ENCODE results near the gene LRP2. TPM values are rescaled to one million over a fixed set of nuclear protein-coding genes. Genes with fewer than 3 reads are reported as not detected.

Gene LRP2
- total RNA-seq, 4 donors from 2014 or later, result not detected

DNA sequence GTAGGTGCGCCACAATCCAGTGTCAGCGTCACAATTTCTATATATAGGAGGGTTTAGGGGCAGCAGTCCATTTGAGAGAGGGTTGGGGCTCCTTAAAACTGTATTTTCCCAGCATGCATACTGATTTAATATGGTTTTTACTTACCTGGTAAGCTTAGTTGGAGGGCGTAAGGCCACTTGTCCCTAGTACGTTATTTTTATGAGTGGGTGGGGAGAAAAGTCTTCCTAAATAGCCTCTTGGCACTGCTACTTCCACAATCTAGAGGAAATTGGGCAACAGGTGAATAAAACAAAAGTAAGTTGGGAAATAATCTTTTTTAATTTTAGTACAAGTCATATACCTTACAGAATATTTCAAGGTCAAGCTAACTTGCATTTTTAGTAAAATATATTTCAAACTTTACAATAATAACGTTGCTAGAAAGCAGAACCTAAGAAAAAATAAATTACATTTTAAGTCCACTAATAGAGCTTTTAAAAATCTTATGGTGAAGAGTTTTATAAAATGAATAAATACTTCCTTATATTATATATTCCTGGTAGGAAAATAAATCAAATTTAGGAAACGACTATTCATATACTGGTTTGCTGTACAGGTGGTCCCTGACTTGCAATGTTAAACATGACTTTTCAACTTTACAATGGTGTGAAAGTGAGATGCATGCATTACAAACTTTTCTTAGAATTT, 272.1 kb downstream of the LRP2 start:
- no peaks in the 10 kb centered on the region for H3K36me3 ChIP-seq
- H3K27me3 ChIP-seq, result no peaks in the 10 kb centered on the region
- ATAC-seq, result no peak
- H3K4me1 ChIP-seq, result no peaks in the 10 kb centered on the region
- H3K4me3 ChIP-seq, result no peak overlapping the region
- H3K27ac ChIP-seq, result no peak overlapping the region
- peaks cover 0 to 5% (median 0%) of the 10 kb centered on the region in 3 donors for H3K9me3 ChIP-seq
- TF ChIP-seq POLR2A (IDR thresholded peaks at IDR 0.05), result no peak
- TF ChIP-seq, protein P1, sequence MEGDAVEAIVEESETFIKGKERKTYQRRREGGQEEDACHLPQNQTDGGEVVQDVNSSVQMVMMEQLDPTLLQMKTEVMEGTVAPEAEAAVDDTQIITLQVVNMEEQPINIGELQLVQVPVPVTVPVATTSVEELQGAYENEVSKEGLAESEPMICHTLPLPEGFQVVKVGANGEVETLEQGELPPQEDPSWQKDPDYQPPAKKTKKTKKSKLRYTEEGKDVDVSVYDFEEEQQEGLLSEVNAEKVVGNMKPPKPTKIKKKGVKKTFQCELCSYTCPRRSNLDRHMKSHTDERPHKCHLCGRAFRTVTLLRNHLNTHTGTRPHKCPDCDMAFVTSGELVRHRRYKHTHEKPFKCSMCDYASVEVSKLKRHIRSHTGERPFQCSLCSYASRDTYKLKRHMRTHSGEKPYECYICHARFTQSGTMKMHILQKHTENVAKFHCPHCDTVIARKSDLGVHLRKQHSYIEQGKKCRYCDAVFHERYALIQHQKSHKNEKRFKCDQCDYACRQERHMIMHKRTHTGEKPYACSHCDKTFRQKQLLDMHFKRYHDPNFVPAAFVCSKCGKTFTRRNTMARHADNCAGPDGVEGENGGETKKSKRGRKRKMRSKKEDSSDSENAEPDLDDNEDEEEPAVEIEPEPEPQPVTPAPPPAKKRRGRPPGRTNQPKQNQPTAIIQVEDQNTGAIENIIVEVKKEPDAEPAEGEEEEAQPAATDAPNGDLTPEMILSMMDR (IDR thresholded peaks at IDR 0.05), result no peak
- no peak for TF ChIP-seq POLR2AphosphoS5 (IDR thresholded peaks at IDR 0.05)
- TF ChIP-seq EP300 (IDR thresholded peaks at IDR 0.05), result no peak
- 72 to 84% methylated on average over 4 to 6 of the region's 6 CpGs for WGBS, 2 donors (ENCODE audit: low coverage in 1 of 2)

DNA sequence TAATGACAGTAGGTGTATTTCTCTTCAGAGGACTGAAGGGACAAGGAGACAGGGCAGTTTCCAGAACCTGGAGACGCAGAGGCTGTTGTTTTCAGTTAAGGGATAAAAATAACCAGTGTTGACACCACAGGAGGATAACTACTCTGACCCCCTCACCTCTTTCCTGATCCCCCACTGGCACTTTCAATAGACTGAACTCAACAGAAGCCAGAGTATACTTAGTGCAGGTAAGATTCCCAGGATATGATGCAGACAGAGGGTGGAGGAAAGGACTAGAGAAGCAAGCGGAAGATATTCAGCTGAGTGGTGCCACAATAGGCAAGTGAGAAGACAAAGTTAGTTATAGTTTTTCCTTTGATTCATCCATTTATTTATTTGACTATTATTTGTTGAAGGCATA, 273.2 kb downstream of the LRP2 start:
- TF ChIP-seq, protein P1 (IDR thresholded peaks at IDR 0.05), result no peak
- no peak for TF ChIP-seq POLR2A (IDR thresholded peaks at IDR 0.05)
- TF ChIP-seq POLR2AphosphoS5 (IDR thresholded peaks at IDR 0.05), result no peak
- TF ChIP-seq EP300 (IDR thresholded peaks at IDR 0.05), result no peak
- no peak overlapping the region for H3K27ac ChIP-seq
- WGBS, 2 donors (ENCODE audit: low coverage in 1 of 2), result 67 to 75% methylated on average over 2 of the region's 2 CpGs
- H3K9me3 ChIP-seq, result peaks cover 0 to 5% (median 0%) of the 10 kb centered on the region in 3 donors
- H3K4me3 ChIP-seq, result no peak overlapping the region
- no peaks in the 10 kb centered on the region for H3K36me3 ChIP-seq
- no peak for ATAC-seq
- H3K27me3 ChIP-seq, result no peaks in the 10 kb centered on the region
- H3K4me1 ChIP-seq, result no peaks in the 10 kb centered on the region

DNA sequence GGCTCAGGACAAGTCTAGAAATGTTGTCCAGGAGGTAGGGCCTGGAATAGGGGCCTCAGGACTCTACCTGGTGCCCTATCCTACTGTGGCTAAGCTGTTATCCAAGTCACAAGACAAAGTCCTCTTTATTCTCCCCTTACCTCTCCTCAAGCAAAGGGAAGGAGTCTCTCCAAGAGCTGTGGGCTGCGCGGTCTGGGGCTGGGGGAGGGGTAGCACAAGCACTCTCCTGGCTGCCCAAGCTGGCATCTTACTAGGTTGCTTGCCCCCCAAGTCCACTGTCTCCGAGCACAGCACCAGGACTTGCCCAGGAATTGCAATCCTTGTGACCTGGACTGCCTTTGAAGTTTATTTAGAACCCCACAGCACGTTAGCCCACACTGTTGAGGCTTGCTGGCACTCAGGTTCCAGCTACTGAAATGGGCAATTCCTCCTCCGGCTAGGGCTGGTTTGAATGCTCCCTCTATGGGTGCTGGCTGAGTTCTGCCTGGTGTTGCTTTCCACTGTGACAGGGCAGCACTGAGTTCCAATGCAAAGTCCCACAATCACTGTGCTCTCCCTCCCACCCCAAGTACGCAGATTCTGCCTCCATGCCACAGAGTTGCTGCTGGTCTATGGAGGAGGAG, 274.5 kb downstream of the LRP2 start:
- ATAC-seq, result no peak
- no peak overlapping the region for H3K4me3 ChIP-seq
- H3K27ac ChIP-seq, result no peak overlapping the region
- peaks cover 0 to 5% (median 0%) of the 10 kb centered on the region in 3 donors for H3K9me3 ChIP-seq
- H3K27me3 ChIP-seq, result no peaks in the 10 kb centered on the region
- WGBS, 2 donors (ENCODE audit: low coverage in 1 of 2), result 83 to 96% methylated on average over 2 to 3 of the region's 6 CpGs
- no peaks in the 10 kb centered on the region for H3K36me3 ChIP-seq
- no peaks in the 10 kb centered on the region for H3K4me1 ChIP-seq
- no peak for TF ChIP-seq EP300 (IDR thresholded peaks at IDR 0.05)
- no peak for TF ChIP-seq POLR2AphosphoS5 (IDR thresholded peaks at IDR 0.05)
- TF ChIP-seq POLR2A (IDR thresholded peaks at IDR 0.05), result no peak
- TF ChIP-seq, protein P1 (IDR thresholded peaks at IDR 0.05), result no peak

DNA sequence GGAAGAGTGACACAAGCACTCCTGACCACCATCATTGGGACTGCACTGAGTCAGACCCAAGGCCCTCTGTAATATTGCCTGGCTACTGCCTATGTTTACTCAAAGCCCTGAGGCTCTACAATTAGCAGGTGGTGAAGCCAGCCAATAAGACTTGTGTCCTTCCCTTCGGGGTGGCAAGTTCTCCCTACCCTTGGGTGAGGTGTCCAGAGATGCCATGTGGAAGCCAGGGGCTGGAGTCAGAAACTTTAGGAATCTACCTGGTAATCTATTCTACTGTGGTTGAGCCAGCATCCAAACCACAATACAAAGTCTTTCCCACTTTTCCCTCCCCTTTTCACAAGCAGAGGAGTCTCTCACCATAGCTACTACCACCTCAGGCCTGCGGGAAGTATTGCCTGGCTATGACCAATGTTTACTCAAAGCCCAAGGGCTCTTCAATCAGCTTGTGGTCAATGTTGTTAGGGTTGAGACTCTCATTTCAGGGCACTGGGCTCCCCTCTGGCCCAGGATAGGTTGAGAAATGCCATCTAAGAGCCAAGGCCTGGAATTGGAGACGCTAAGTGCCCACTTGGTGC, 275.4 kb downstream of the LRP2 start:
- Histone ChIP-seq H3K36me3 (no peaks in the 10 kb centered on the region), H3K4me1 (no peaks in the 10 kb centered on the region), H3K9me3 (peaks cover 0 to 5% (median 0%) of the 10 kb centered on the region in 3 donors), H3K27me3 (no peaks in the 10 kb centered on the region), H3K27ac (no peak overlapping the region), H3K4me3 (no peak overlapping the region)
- ATAC-seq, result no peak
- WGBS, 2 donors (ENCODE audit: low coverage in 1 of 2), result 80 to 93% methylated on average over 1 to 2 of the region's 3 CpGs
- TF ChIP-seq POLR2AphosphoS5 (IDR thresholded peaks at IDR 0.05), result no peak
- TF ChIP-seq, protein P1 (IDR thresholded peaks at IDR 0.05), result no peak
- no peak for TF ChIP-seq EP300 (IDR thresholded peaks at IDR 0.05)
- TF ChIP-seq POLR2A (IDR thresholded peaks at IDR 0.05), result no peak

Data from gastroesophageal sphincter (tissue), 4 donors.